ENCODE data around the gene TAPT1.
"Not testable (repeated sequence)": the region's sequence is repeated elsewhere in the genome, so short reads cannot be mapped to it uniquely, and the experiment has no call there.

The TAPT1 gene

DNA sequence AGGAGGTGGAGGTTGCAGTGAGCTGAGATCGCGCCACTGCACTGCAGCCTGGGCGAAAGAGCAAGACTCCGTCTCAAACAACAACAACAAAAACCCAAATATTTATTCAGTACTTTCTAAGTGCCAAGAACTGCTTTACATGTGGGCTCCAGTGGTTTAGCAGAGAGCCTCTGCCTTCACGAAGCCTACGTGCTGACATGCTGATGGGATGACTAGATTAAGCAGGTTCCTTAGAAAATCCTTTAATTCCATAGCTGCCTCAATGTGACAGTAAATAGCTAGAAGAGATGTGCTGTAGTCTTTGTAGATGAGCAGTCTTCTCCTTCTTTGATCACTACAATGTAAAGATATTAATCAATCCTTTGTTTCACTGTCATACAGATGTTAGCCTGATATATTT lies 49.6 kb downstream of the TAPT1 start:
- no peak for DNase-seq (ENCODE audit: low read depth in 1 of 2, low spot score in 1 of 2)

- DNase-seq (ENCODE audit: low read depth in 1 of 2, low spot score in 1 of 2) = no peak
Measured at GRCh38 chr4:16171831-16172230, 54.4 kb downstream of the TAPT1 start.

- DNase-seq (ENCODE audit: low read depth in 1 of 2, low spot score in 1 of 2) = no peak
Measured at GRCh38 chr4:16169490-16169889, 56.8 kb downstream of the TAPT1 start.

DNA sequence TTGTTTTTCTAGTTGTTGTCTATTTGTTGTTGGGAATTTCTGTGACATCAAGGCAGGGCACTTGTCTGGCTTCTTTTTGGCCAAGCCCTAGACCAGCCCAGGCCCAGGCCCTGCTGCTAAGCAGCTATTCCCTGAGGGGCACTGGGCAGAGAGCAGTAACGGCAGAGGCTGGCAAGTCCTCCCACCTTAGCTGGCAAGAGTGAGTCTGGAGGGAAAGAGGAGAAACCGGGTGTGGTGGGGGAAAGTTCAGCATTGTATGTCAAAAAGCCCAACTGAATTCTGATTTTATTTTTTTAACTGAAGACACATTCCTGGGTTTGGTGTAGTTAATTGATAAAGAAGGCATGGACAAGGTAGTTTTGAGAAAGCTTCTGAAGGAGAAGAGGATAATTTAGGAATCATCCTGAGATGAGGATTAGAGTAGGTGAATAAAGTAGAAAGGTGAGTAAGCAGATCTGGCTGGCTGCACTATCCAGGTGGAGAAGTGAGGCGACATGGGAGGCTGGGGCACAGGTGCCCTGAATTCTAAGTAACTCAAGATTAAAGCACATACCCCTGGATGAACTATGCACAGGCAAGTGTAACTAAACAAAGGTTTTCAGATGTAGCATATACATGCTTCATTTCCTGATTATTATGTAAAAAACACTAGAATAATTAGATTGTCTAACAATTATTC lies 57.4 kb downstream of the TAPT1 start:
- DNase-seq (ENCODE audit: low read depth in 1 of 2, low spot score in 1 of 2) = no peak

GRCh38 chr4:16168144-16168543 lies 58.1 kb downstream of the TAPT1 start:
- no peak for DNase-seq (ENCODE audit: low read depth in 1 of 2, low spot score in 1 of 2)

DNA sequence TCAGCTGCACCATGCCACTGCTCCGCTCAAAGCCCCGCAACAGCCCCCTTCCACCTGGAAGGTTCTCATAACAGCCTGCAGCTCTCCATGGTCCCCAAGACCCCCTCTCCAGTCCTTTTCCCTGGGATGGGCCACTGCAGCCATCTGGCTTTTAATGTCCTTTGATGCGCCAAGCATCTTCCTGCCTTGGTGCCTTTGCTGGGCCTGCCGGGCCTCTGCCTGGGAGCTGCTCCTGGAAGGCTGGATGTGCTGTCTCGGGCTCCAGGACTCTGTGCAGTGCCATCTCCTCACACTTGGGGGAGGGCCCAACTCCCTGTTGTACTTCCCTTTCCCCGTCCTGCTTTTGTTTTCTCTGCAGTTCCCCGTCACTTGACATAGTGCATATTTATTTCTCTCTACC lies 60.3 kb downstream of the TAPT1 start:
- no peak for DNase-seq (ENCODE audit: low read depth in 1 of 2, low spot score in 1 of 2)

DNA sequence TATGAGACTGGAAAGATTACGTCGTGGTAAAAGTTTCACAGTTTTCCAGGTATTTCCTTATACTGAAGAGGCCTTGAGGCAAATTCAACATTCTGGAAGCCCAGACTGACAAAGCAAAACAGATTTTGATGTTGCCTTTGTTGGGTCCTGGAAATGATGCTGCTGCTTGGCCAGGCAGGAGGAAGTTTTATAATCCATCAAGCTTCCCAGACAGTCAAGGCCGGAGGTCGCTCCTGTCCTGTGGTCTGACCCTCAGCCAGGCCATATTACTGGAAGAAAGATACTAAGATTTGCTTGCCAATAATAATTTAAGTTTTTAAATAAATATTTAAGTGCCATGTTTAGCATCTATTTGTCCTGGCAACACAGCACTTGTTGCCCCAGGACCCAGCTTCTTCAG lies 63.4 kb downstream of the TAPT1 start:
- DNase-seq (ENCODE audit: low read depth in 1 of 2, low spot score in 1 of 2) = no peak

DNA sequence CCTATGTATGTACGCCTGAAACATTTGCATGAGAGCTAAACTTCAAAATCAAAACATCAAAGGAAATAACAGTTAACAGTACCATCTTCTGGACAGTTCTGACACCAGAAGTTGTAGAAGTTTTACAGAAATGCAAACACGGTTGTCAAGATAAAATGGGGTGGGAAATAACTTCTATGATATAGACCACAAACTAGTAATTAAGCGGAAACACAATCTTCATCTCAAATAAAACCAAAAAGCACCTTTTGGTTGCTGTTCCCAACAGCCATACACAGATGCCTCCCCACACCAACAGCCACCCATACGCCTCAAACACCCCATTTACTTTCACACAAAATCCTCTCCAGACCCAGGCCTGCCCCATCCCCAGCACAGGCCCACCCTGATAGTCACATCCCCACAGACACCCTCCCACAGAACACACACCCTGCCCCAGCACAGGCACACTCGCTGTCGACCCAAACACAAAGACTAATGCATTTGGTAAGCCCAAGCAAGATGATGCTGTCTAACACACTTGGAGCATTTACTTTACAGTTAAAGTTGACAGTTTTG lies 64.3 kb downstream of the TAPT1 start:
- no peak for DNase-seq (ENCODE audit: low read depth in 1 of 2, low spot score in 1 of 2)

GRCh38 chr4:16160457-16160856 lies 65.8 kb downstream of the TAPT1 start:
- DNase-seq (ENCODE audit: low read depth in 1 of 2, low spot score in 1 of 2) = no peak

DNA sequence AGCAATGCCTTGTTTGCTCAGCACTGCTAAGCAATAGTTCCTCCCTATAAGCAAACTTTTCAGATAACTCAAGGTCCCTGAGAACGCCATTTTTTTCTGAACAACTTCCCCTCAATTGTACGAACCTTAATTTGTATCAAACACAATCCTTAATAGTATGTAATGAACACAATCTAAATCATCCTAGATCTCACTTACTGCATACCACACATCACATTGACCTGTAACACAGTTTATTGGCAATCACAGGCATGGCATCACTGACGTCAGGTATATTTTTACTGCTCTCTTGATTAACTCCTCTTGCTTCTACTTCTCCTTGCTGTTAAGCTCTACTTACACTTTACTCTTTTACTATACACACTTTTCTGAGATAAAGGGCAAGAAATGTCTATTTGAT lies 67.0 kb downstream of the TAPT1 start:
- DNase-seq (ENCODE audit: low read depth in 1 of 2, low spot score in 1 of 2) = no peak

- no peak for DNase-seq (ENCODE audit: low read depth in 1 of 2, low spot score in 1 of 2)
Measured at GRCh38 chr4:16158504-16158852, 67.8 kb downstream of the TAPT1 start.

DNA sequence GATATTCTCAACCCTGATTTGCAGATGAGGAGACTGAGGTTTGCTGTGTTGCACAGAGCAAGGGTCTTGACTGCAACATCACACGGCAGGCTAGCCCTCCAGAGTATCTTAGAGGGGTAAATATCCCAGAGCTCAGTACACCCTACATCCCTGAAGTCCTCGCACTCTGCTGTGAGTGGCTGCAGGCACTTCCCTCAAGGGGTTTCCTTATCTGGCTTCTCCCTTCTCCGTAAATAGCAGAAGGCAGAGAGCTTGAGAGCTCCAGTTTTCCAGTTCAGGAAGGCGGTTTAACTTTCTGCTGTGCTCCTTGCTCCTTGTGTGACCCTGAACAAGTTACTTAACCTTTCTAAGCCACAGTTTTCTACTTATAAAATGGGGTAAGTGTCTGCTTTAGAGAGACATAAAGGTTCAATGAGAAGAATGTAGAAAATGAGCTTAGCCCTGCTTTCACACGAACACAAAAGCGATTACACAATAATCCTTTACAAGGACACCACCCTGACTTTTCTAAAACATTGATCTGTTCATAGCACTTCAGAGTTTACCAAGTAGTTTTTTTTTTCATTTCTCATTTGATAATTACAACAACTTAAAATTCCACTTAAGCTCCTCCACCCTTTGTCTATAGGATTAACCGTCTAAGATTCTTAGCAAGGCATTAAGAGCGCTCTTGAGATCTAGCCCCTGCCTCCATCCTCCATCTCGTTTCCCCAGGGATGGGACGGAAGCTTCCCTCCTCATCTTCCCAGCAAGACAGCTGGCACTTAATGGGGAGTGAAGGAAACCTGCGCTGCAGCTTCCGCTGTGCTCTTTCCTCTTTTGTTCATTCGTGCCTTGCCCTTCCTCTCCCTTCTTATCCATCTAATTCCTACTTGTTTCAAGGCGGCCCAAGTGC lies 68.4 kb downstream of the TAPT1 start:
- no peak for DNase-seq (ENCODE audit: low read depth in 1 of 2, low spot score in 1 of 2)

DNA sequence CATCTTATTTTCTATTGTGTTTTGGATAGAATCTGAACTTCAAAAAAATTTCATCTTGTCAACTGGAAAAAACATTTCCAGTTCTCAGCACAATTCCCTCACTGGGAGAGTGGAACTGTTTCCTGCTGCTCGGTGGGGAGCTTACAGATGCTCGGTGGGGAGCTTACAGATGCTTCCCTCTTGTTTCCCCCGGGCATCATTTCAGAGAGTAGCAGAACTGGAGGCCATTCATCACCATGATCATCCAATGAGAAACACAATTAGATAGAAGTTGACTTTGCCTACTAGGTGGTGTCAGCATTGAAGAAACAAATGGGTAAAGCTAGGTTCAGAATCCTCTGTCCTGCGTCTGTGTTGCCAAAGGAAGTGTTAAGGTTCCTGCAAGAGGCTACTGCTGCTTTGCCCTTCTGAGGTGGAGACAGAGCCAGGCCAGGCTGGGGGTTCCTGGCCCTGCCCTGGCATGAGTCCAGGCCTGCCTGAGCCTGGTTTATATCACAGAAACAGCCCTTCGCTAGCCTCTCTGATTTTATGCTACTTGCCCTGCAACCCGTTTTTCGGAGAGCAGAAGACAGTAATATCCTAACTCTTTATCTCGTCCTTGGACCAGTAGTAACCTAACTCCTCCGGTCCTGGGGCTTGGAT lies 70.6 kb downstream of the TAPT1 start:
- DNase-seq (ENCODE audit: low read depth in 1 of 2, low spot score in 1 of 2) = no peak

DNA sequence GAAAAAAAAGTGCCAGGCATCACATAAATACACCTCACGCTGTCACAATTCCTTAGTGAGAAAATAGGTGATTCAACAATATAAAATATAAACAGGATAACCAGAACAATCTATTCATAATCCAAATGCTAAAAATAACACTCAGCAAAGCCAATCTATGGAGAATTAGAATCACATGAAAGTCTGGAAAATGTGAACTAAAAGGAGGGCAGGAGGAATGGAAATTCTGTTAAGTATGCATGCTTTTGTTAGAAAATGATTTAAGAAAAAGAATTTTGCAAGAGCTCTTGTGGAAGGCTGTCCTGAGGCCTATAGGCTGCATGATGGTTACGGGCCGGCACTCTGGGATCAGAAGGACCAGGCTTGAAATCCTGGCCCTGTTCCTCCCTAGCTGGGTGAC lies 71.8 kb downstream of the TAPT1 start:
- DNase-seq (ENCODE audit: low read depth in 1 of 2, low spot score in 1 of 2) = no peak

DNA sequence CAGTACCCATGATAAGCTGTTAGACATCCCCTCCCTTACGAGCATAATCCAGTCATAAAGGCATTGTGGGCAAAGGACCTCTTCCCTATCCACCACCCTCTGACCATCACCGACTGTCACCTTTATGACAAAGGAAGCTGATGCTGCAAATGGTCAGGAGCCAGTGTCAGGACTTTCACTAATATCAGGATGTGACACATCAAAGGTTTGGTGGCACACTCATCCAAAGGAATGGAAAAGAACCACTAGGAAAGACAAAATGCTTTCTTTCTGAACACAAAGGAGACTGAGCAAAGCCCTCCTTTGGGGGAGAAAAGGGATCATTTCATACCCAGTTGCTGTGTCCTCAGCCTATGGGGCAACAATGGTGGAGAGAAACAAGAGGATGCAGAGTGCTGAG lies 75.6 kb downstream of the TAPT1 start:
- DNase-seq (ENCODE audit: low read depth in 1 of 2, low spot score in 1 of 2) = no peak

DNA sequence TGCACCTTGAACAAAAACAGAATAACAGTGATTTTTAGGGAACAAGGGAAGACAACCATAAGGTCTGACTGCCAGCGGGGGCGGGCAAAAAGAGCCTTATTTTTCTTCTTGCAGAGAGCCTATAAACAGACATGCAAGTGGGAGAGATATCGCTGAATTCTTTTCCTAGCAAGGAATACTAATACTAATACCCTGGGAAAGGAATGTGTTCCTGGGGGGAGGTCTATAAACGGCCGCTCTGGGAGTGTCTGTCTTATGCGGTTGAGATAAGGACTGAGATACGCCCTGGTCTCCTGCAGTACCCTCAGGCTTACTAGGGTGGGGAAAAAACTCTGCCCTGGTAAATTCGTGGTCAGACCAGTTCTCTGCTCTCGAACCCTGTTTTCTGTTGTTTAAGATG lies 81.4 kb downstream of the TAPT1 start:
- not testable (repeated sequence) for DNase-seq (ENCODE audit: low read depth in 1 of 2, low spot score in 1 of 2)

GRCh38 chr4:16142598-16143310 lies 83.5 kb downstream of the TAPT1 start:
- no peak for DNase-seq (ENCODE audit: low read depth in 1 of 2, low spot score in 1 of 2)

GRCh38 chr4:16140879-16141249 lies 85.4 kb downstream of the TAPT1 start:
- DNase-seq (ENCODE audit: low read depth in 1 of 2, low spot score in 1 of 2) = no peak

- DNase-seq (ENCODE audit: low read depth in 1 of 2, low spot score in 1 of 2) = no peak
Measured at GRCh38 chr4:16140231-16140878, 85.9 kb downstream of the TAPT1 start.

DNA sequence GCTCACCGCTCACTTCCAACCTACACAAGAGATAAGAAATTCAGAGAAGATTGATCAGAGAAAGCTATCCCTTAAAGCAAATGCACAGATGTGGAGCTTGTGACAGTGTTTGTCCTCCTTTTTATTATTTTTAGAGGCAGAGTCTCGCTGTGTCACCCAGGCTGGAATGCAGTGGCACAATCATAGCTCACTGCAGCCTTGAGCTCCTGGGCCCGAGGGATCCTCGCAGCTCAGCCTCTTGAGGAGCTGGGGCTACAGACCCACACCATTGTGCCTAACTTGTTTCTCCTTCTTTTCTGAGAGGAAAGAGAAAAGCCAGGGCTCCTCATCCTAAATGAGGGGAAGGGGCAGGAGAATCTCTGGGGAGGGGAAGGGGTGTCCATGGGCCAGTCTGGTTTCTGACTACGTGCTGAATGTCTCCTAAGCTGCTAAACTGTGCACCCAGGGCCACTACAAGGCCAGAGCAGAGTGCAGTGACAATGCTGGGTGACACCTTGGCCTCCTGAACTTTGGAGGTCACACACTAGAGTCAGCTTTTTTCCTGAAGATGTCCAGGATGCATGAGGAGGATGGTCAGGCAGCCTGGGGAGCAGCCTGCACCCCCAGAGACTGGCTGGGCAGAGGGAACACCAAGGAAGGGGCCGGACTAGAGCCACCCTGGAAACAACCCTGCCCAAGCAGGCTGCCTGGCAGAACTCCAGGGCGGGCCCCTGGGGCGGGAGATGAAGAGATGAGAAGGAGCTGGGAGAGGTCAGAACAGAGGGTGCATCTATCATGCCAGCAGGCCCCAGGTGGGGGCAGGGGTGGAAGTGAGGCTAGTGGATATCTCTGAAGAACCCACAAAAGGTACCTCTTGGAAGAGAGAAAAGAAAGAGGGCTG lies 87.0 kb downstream of the TAPT1 start:
- no peak for DNase-seq (ENCODE audit: low read depth in 1 of 2, low spot score in 1 of 2)
